ENCODE data around the gene AQP4. TPM values are rescaled to one million over a fixed set of nuclear protein-coding genes. Genes with fewer than 3 reads are reported as not detected.

The AQP4 gene
- polyA plus RNA-seq (not detected in 3 replicates), polyA minus RNA-seq (not detected in 3 replicates)
- polyA plus RNA-seq (2011; ENCODE audit: low read depth): not detected
- not detected in 2 replicates for polyA plus RNA-seq (2011; cell fraction: cytosol; rRNA removed)
- polyA plus RNA-seq (2011; cell fraction: nucleus; rRNA removed): not detected in 2 replicates
- not detected in 2 replicates for polyA plus RNA-seq (2012; ENCODE audit: low replicate concordance)
- not detected for polyA minus RNA-seq (2011; cell fraction: cytosol; rRNA and poly(A)+ RNA removed)
- polyA minus RNA-seq (2011; cell fraction: nucleus; rRNA and poly(A)+ RNA removed): not detected in 2 replicates

- no peaks in the 10 kb centered on the region for H3K79me2 ChIP-seq (ENCODE audit: control insufficient read depth, insufficient read depth, low read length)
- H3K27me3 ChIP-seq (ENCODE audit: control insufficient read depth, extremely low read depth, insufficient read depth, low read length): peaks cover 33% of the 10 kb centered on the region
- no peaks in the 10 kb centered on the region for H3K4me1 ChIP-seq (ENCODE audit: control insufficient read depth, extremely low read depth, insufficient read depth, low read length)
- H3K36me3 ChIP-seq (ENCODE audit: control insufficient read depth in 2 of 2, extremely low read depth in 1 of 2, insufficient read depth in 2 of 2, low read length in 2 of 2): no peaks in the 10 kb centered on the region
- H3K9me1 ChIP-seq (ENCODE audit: control insufficient read depth, extremely low read depth, insufficient read depth, low read length): no peaks in the 10 kb centered on the region
- H4K20me1 ChIP-seq (ENCODE audit: control insufficient read depth, extremely low read depth, insufficient read depth, low read length): no peaks in the 10 kb centered on the region
- H2AFZ ChIP-seq (ENCODE audit: control insufficient read depth, low read length): no peak within 1 kb of the TSS
- DNase-seq (ENCODE audit: low read depth, low spot score) (no peak), FAIRE-seq (no peak)
- H3K27ac ChIP-seq (ENCODE audit: control insufficient read depth, insufficient read depth, low read length): no peak within 1 kb of the TSS
- H3K9ac ChIP-seq (ENCODE audit: control insufficient read depth, extremely low read depth, insufficient read depth, low read length): no peak within 1 kb of the TSS
- no peak for TF ChIP-seq CTCF (optimal IDR thresholded peaks at IDR 0.05 in 1 of 3, IDR thresholded peaks at IDR 0.05 in 1 of 3, conservative IDR thresholded peaks at IDR 0.05 in 1 of 3; ENCODE audit: extremely low read depth in 1 of 3, insufficient read depth in 2 of 3, low read length in 3 of 3)
- TF ChIP-seq EZH2 (IDR thresholded peaks at IDR 0.05; ENCODE audit: low read length): no peak
- dilution Hi-C loops (cut with MboI; ENCODE audit: extremely low pct_ligation_motif_present, low sequenced_read_pairs): no loop called here
- no peak within 1 kb of the TSS for H3K4me2 ChIP-seq (ENCODE audit: control insufficient read depth, extremely low read depth, insufficient read depth, low read depth, low read length)
- no peaks in the 10 kb centered on the region for H3K9me3 ChIP-seq (ENCODE audit: control insufficient read depth, low read depth, low read length)
- H3K4me3 ChIP-seq (ENCODE audit: control insufficient read depth in 2 of 3, extremely low read depth in 1 of 3, insufficient read depth in 2 of 3, low read depth in 1 of 3, low read length in 3 of 3): no peak within 1 kb of the TSS
Observed at GRCh38 chr18:26865557-26865956, at the start of gene AQP4. AQP4 (minus strand) TSS chr18:26865707; CDS start chr18:26865689, 18 bp downstream.

GRCh38 chr18:26911840-26912239 lies 46.3 kb upstream of the AQP4 start:
- Histone ChIP-seq H3K4me3 (ENCODE audit: control insufficient read depth in 2 of 3, extremely low read depth in 1 of 3, insufficient read depth in 2 of 3, low read depth in 1 of 3, low read length in 3 of 3) (no peak overlapping the region), H3K4me2 (ENCODE audit: control insufficient read depth, extremely low read depth, insufficient read depth, low read depth, low read length) (no peak overlapping the region), H3K9me1 (ENCODE audit: control insufficient read depth, extremely low read depth, insufficient read depth, low read length) (no peaks in the 10 kb centered on the region), H3K9ac (ENCODE audit: control insufficient read depth, extremely low read depth, insufficient read depth, low read length) (no peak overlapping the region), H2AFZ (ENCODE audit: control insufficient read depth, low read length) (no peak overlapping the region), H3K9me3 (ENCODE audit: control insufficient read depth, low read depth, low read length) (no peaks in the 10 kb centered on the region), H3K27ac (ENCODE audit: control insufficient read depth, insufficient read depth, low read length) (no peak overlapping the region), H3K4me1 (ENCODE audit: control insufficient read depth, extremely low read depth, insufficient read depth, low read length) (no peaks in the 10 kb centered on the region), H4K20me1 (ENCODE audit: control insufficient read depth, extremely low read depth, insufficient read depth, low read length) (no peaks in the 10 kb centered on the region), H3K36me3 (ENCODE audit: control insufficient read depth in 2 of 2, extremely low read depth in 1 of 2, insufficient read depth in 2 of 2, low read length in 2 of 2) (no peaks in the 10 kb centered on the region), H3K27me3 (ENCODE audit: control insufficient read depth, extremely low read depth, insufficient read depth, low read length) (no peaks in the 10 kb centered on the region), H3K79me2 (ENCODE audit: control insufficient read depth, insufficient read depth, low read length) (no peaks in the 10 kb centered on the region)
- TF ChIP-seq EZH2 (IDR thresholded peaks at IDR 0.05; ENCODE audit: low read length): no peak
- no peak for TF ChIP-seq CTCF (optimal IDR thresholded peaks at IDR 0.05 in 1 of 3, IDR thresholded peaks at IDR 0.05 in 1 of 3, conservative IDR thresholded peaks at IDR 0.05 in 1 of 3; ENCODE audit: extremely low read depth in 1 of 3, insufficient read depth in 2 of 3, low read length in 3 of 3)
- FAIRE-seq: no peak
- dilution Hi-C loops (cut with MboI; ENCODE audit: extremely low pct_ligation_motif_present, low sequenced_read_pairs): no loop called here
- no peak for DNase-seq (ENCODE audit: low read depth, low spot score)
